ENCODE data around the gene SERINC2. TPM values are rescaled to one million over a fixed set of nuclear protein-coding genes. Genes with fewer than 3 reads are reported as not detected.
"Not testable (repeated sequence)": the region's sequence is repeated elsewhere in the genome, so short reads cannot be mapped to it uniquely, and the experiment has no call there.

SERINC2 gene
- total RNA-seq, 1 donor from 2014 or later, result 1.3 TPM

DNA sequence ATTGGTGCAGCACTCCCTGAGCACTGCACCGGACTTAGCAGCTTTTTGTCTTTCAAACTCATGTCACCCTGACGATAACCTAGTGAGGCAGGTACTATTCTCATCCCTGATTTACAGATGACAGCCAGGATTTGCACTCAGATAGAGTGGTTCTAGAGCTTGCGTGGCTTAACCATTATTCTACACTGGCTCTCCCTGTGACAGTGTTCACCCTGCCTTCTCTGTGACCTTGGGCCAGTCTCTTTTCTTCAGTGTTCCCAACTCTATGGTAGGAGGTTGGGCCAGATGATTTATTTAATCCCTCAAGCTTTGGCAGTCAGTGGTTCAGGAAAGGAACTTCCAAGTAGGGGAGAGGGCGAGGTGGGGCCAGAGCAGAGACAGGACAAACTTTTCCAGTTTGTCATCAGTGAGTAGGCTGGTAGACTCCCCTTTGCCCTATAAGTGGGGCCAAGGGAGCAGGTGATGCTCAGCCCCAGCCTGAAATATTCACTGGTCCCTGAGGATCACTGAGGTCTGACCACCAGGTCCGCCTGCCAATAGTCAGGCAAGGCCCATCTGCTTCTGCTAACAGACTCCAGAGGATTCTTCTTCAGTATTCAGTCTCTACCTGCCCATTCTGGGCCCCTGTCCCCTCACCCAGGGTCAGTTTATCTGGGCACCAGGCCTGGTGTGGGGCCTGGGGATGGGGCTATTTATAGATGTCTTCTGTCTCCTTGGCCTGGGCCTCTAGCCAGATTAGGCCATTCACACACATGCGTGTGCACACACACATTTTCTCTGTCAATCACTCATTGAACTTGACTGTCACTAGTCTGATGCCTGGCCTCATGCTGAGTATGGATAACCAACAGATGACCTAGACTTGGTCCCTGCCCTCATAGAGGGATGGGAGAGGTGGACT lies 31.4 kb upstream of the SERINC2 start:
- intact Hi-C loops (cut with micrococcal nuclease), result no loop called here
- peak; percentile 88 for ATAC-seq
- DNase-seq, result peak; percentile 79

DNA sequence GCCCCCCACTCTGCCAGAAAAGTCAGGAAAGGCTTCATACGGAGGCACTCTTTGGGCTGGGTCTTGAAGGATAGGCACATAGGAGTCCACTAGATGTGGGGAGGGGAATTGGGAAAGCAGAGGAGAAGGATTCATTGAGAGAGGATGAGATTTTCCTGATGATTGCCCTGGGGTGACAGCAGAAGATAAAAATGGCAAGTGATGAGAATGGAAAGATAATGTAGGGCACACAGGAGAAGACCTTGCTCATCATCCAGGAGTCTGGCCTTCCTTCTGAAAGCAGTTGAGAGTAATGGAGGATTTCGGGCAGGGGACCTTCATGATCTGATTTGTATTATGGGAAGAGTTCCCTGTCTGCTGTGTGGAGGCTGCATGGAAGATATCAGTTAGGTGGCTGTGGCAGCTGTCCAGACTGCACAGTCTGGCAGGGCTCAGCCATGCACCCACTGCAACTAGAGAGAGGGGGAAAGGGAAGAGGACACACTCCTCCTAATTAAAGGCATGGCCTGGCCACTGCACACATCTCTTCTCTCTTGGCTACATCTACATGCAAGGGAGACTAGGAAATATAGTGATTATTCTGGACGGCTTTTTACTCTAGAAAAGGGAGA lies 30.5 kb upstream of the SERINC2 start:
- intact Hi-C loops (cut with micrococcal nuclease), result no loop called here
- DNase-seq (peak; percentile 78), ATAC-seq (peak; percentile 76)

DNA sequence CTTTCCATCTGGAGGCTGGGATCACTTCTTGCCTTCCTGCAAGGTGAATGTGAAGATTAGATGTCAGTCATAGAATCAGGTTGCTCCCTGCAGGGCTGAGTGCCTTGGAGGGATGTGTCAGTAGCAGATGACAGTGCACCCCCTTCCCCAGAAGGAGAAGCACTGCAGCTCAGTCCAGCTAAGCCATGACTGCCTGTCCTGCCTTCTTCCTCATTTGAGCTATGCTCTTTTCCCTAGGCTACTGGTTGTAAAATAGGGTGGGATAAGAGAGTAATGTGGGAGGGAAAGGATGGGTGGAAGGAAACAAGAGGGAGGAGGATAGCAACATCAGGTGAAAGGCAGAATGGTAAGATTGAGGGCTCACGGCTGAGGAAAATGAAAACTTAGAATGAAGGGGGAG lies 29.0 kb upstream of the SERINC2 start:
- intact Hi-C loops (cut with micrococcal nuclease), result no loop called here
- no peak for DNase-seq
- ATAC-seq, result no peak

DNA sequence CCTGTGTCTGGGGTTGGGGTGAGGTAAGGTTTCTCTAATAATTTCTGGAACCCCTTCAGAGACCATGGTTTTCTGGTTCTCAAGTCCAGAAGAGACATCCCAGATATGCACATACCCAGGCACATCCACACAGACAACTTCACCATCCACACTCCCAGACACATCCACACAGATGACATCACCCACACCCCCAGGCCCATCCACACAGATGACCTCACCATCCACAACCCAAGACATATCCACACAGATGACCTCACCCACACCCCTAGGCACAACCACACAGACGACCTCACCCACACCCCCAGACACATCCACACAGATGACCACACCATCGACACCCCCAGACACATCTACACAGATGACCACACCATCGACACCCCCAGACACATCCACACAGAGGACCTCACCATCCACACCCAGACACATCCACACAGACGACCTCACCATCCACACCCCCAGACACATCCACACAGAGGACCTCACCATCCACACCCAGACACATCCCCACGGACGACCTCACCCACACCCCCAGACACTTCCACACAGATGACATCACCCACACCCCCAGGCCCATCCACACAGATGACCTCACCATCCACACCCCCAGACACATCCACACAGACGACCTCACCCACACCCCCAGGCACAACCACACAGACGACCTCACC lies 26.3 kb upstream of the SERINC2 start:
- intact Hi-C loops (cut with micrococcal nuclease); DNase-seq; ATAC-seq: not testable (repeated sequence)

DNA sequence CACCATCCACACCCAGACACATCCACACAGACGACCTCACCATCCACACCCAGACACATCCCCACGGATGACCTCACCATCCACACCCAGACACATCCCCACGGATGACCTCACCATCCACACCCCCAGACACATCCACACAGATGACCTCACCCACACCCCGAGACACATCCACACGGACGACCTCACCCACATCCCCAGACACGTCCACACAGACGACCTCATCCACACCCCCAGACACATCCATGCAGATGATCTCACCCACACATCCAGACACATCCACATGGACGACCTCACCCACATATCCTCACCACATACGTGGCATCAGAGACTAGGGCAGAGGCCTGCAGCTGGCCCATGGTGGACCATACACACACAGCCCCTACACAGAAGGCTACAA lies 25.4 kb upstream of the SERINC2 start:
- intact Hi-C loops (cut with micrococcal nuclease), result no loop called here
- ATAC-seq, result no peak
- no peak for DNase-seq

DNA sequence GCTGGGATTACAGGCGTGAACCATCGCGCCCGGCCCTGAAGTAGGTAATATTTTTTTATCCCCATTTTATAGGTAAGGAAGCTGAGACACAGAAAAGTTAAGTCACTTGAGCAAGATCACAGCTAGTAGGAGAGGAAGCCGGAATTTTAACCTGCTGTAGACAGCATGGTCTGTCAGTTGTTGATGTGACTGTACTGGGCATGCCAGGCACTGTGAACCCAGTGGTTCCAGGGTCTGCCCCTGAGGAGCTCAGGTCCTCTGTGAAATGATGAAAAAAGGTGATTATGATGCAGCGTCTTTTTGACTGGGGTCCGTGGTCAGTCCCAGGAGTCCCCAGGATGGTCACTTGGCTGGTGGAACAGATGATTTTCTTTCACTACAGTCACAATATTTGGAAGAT lies 23.4 kb upstream of the SERINC2 start:
- ATAC-seq (no peak), DNase-seq (no peak)
- intact Hi-C loops (cut with micrococcal nuclease), result no loop called here

DNA sequence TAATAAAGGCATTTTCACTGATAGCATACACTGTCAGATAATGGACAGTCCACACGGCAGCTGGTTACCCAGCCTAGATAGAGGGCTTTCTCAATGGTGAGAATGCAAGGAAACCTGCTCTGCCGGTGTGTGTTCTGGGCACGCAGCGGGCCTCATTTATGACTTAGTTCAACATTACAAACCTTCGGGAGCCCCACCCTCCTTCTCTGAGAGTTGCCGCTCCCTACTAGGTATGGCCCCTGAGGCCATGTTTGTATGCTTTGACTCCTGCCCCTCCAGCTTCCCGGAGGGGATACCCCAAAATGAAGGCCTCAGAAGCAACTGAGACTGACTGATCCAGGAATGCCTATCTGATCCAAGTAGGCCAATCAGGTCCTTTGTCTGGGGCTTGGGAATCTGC lies 22.9 kb upstream of the SERINC2 start:
- no peak for DNase-seq

DNA sequence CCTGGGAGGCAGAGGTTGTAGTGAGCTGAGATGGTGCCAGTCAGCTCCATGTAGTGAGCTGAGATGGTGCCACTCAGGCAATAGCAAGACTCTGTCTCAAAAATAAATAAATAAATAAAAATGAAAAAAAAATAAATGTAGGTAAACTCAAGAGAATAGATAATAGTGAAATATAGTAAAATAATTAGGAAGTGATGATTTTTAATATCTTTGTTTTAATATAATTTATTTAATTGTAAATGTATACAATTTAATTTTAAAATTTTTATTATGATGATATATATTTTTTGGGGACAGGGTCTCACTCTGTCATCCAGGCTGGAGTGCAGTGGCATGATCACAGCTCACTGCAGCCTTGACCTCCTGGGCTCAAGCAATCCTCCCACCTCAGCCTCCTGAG lies 19.6 kb upstream of the SERINC2 start:
- ATAC-seq (no peak), DNase-seq (no peak)
- intact Hi-C loops (cut with micrococcal nuclease), result no loop called here

More for the DNA sequence above, 22.9 kb upstream of the SERINC2 start:
- ATAC-seq, result no peak
- intact Hi-C loops (cut with micrococcal nuclease), result no loop called here

DNA sequence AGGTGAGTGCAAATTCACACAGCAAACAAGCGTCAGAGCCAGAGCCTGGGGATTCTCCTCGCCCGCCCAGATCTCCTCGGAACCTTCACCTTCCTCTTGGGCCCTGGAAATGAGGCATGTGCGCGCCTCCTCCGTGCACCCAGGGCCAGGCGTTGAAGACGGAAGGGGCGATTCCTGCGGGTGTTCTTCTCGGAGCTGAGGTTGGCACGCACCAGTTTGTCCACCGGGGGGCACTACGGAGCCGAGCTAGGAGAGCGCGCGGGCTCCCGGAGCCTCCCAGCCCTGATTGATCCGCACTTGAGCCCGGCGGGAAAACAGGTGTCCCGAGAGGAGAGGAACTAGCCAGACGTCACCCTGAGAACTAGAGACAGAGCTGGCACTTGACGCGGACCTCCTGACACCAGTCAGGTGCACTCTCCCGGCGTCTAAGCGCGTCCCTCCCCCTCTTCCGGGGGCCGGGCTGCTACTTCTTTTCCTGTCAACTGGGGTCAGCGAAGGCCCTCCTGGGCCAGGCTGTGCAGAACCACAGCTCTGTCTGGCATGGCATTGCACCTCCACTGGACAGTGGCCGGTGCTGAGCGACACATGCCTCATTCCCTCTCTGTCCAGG lies 18.3 kb upstream of the SERINC2 start:
- peak; percentile 97 for ATAC-seq
- DNase-seq, result peak; percentile 90
- intact Hi-C loops (cut with micrococcal nuclease), result no loop called here

DNA sequence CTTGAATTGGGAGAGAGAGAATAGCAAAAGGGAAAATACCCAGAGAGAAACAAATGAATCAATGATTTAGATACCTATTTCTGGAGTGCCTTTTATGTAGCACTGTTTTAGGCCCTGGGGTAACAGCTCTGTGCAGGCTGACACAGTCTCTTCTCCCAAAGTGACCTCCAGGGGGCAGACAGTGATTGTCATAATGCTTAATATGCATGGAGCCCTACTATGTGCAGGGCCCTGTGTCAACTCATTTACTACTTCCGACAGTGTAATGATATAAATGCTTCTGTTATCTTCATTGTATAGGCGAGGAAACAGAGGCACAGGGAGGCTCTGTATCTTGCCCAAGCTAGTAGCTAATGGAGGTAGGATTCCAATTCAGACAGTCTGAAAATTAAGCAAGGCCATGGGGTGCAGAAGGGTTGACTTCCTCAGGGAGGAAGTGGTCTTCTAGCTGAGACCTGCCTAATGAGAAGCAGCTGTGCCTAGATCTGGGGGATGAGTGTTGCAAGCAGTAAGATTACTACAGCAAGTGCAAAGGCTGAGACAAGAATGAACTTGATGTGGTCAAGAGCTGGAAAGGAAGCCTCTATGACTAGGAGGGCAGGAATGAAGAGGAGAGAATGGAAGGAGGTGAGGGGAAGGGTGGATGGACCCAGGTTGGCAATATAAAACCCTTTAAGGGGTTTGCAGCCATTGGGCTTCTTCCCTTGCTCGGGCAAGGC lies 16.2 kb upstream of the SERINC2 start:
- DNase-seq (no peak), ATAC-seq (no peak)
- intact Hi-C loops (cut with micrococcal nuclease), result no loop called here

DNA sequence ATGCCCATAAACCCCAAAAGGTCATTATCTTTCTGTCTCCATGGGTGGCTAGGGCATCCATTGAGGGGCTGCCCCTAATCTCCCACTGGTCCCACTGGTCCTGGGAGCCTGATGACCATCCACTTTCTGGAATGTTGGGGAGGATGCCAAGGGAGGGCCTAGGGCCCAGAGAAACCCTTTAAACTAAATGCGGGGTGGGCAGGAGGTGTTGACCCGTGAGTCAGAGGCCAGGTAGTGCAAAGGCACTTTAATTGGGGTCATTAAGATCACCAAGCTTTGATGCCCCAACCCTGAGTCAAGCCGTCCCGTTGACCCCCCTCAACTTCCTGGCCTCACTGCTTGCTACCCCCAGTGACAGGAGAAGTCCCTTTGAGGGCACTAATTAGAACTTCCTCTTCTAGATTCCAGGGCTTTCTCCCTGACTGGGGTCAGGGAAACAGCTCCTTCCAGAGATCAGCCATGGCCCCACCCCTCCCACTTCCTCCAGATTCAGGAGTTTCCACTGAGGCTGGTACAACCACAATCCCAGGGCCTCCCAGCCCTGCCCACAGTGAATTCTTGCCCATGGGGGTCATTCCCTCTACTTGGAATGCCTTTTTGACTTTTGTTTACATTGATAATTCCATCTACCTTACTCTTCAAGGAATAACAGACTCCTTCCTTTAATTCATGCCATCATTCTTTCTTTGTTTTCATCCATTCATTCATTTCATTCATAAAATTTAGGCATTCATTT lies 15.5 kb upstream of the SERINC2 start:
- DNase-seq, result no peak
- intact Hi-C loops (cut with micrococcal nuclease), result no loop called here
- ATAC-seq, result no peak

DNA sequence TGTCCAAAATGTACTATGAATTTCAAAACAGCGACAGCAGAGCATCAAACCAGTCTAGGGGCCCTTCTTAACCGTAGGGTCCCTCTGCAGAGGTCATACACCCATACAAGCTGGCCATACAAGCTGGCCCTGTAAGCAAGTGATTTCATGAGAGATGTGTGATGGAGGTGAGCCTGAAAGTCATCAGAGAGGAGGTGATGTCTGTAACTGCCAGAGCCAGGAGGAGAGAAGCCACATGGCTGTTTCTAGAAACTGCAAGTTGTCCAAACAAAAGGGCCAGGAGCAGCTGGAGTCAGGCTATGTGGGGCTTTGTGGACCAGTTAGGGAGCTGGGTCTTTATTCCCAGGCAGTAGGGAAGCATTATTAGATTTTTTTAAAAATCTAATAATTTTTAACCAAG lies 14.8 kb upstream of the SERINC2 start:
- intact Hi-C loops (cut with micrococcal nuclease), result no loop called here
- DNase-seq (no peak), ATAC-seq (no peak)

DNA sequence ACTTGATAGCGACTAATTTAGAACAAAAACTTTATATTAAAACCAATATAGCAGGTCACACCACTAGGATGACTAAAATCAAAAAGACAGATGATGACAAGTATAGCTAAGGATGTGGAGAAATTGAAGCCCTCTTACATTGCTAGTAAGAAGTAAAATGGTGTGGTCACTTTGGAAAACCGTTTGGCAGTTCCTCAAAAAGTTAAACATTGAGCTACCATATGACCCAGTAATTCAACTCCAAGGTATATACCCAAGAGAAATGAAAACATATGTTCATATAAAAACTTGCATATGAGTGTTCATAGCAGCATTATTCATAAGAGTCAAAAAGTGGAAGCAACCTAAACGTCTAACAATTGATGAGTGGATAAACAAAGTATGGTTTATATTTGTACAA lies 13.0 kb upstream of the SERINC2 start:
- no peak for DNase-seq
- intact Hi-C loops (cut with micrococcal nuclease), result no loop called here
- ATAC-seq, result no peak

DNA sequence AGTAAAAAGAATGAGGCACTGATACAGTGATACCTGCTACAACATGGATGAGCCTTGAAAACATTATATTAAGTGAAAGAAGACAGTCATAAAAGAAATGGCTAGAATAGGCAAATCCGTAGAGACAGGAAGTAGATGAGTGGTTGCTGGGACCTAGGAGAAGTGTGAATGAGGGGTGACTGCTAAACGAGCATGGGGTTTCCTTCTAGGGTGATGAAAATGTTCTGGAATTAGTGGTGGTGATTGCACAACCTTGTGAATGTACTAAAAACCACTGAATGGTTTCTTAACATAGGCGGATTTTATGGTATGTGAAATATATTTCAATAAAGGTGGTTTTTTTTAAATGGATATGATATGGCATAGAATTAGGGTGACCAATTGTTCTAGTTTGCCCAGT lies 12.6 kb upstream of the SERINC2 start:
- ATAC-seq, result no peak
- intact Hi-C loops (cut with micrococcal nuclease), result no loop called here

DNA sequence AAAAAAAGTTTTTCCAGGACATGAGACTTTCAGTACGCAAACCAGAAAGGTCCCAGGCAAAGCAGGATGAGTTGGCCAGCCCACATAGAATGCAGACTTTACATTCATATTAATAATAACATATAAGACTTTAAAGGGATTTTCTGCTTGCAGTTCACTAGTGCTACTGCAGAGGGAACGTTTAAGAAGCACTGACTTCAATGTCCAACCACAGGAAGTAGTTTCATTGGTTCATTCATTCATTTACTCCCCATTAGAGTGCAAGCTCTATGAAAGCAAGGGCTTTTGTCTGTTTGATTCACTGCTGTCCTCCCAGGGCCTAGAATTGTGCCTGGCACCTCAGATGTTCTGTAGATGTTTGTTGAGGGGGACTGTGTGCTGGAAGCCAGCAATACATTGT lies 11.8 kb upstream of the SERINC2 start:
- intact Hi-C loops (cut with micrococcal nuclease), result no loop called here
- ATAC-seq, result no peak
- no peak for DNase-seq

More for the DNA sequence above, 12.6 kb upstream of the SERINC2 start:
- no peak for DNase-seq

DNA sequence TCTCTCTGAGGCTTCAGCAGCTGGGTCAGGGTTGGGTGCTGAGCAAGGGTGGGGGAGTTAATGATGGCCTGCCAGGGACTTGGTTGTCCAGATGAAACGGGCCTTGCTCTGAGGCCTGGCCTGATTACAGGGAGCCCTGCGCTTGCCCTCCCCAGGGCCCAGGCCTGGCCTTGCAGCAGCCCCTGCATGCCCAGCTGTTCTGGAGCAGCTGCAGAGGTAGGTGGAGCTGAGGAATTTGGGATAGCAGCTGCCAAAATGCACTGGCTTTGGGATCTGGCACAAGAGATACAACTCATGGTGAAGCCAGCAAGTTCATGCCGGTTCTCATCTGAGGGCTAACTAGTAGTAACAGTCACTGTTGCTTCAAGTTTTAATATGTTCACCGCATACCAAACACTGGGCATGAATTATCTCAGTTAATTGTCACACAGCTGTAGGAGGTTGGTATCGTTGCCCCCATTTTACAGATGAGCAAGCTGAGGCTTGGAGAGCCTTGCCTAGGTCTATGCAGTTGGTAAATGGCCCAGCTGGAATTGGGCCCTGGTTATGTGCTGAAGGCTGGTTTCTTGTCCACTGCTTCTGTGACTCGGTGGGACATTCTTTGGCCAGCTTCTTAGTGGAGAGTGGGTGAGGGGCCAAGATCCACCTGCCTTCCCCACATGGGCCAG lies 7.3 kb upstream of the SERINC2 start:
- ATAC-seq (no peak), DNase-seq (no peak)
- intact Hi-C loops (cut with micrococcal nuclease), result no loop called here

DNA sequence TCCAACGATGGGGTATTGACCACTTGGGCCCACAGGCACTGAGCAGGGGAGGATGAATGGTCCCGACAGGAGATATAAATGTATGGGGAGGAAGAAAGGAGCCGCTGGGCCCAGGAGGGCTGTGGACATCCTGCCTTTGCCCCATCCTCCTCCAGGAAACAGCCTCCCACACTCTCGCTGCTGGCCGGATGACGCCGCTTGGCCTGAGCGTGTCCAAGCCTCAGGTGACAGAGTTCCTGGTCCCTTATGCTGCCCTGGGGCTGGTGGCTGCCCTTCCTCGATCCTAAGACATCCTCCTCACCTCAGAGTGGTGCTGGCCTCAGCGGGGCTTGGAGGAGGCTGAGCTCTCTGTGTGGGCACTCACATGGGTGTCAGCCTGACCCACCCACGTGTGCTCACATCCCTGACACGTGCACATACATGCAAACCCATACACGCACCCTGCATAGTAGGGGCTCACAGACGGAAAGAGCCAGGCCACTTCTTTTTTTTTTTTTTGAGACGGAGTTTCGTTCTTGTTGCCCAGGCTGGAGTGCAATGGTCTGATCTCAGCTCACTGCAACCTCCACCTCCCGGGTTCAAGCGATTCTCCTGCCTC lies 5.9 kb upstream of the SERINC2 start:
- intact Hi-C loops (cut with micrococcal nuclease), result no loop called here
- ATAC-seq, result no peak
- no peak for DNase-seq

Data from left ventricle myocardium superior (tissue), 1 donor.